GM12878 (cell line): ENCODE measurements around the gene MAP1LC3B. TPM values are rescaled to one million over a fixed set of nuclear protein-coding genes. Genes with fewer than 3 reads are reported as not detected.

Experiments used
- HCFC1 ChIP-seq: fragments of 150-350 bp; IDR thresholded peaks from 2 replicates; pipeline ENCODE4 v1.6.1; 2014; ENCODE audit warnings: low read length
- NRF1 ChIP-seq: conservative IDR thresholded peaks from 2 replicates; pipeline ENCODE4 v1.6.1; 2011; ENCODE audit warnings: mild to moderate bottlenecking, low read depth, low read length, improper control_type of control experiment
- PAX5 ChIP-seq: IDR thresholded peaks from 2 replicates; pipeline ENCODE4 v1.6.1; 2011; ENCODE audit warnings: low read depth, low read length, borderline replicate concordance
- RB1 ChIP-seq: fragments of 450-650 bp; formaldehyde crosslinking; IDR thresholded peaks from 2 replicates; pipeline ENCODE4 v1.6.1; 2017; ENCODE audit warnings: mild to moderate bottlenecking, borderline replicate concordance
- RUNX3 ChIP-seq: IDR thresholded peaks from 2 replicates; pipeline ENCODE4 v1.6.1; 2012; ENCODE audit warnings: low read length, inconsistent platforms
- SMARCA5 ChIP-seq: fragments of 450-650 bp; IDR thresholded peaks from 2 replicates; pipeline ENCODE4 v1.6.1; 2017; ENCODE audit warnings: mild to moderate bottlenecking
- SP1 ChIP-seq: IDR thresholded peaks from one replicate; pipeline ENCODE4 v1.6.1; 2011; ENCODE audit warnings: low read depth, low read length
- SUZ12 ChIP-seq: fragments of 200-600 bp; sonication (generic); IDR thresholded peaks from one replicate; pipeline ENCODE4 v1.6.1; 2018; ENCODE audit warnings: antibody characterized with exemption, mild to moderate bottlenecking; ENCODE audit not compliant: unreplicated experiment
- polyA plus RNA-seq, 11 experiments: library from polyadenylated mRNA; depleted of rRNA in 4 of 11; unstranded in 6 of 11; stranded (reverse) in 5 of 11; fragments of >200 nt; fragmentation: Nextera tagmentation in 4 of 11; fragmentation: Illumina TruSeq in 1 of 11; extraction: Ambion mirVana in 4 of 11; extraction: Trizol in 1 of 11; gene quantifications; 1 replicate in 1 of 11; 2 replicates in 10 of 11; pipeline versions ENCODE4 v1.2.1 to v1.2.3, GENCODE V29; 2011 to 2016; ENCODE audit warnings: inconsistent platforms in 2 of 11, missing spikeins in 2 of 11, low read depth in 1 of 11
- total RNA-seq, 4 experiments: library from RNA; depleted of rRNA in 3 of 4; stranded (reverse); fragments of >200 nt in 3 of 4; fragmentation: Illumina TruSeq in 1 of 4; extraction: Trizol in 1 of 4; gene quantifications; 2 replicates each; pipeline versions ENCODE4 v1.2.1 to v1.2.3, GENCODE V29; 2013 to 2021
- TF ChIP-seq, protein P1 (sequence below): fragments of 450-650 bp; IDR thresholded peaks from 2 replicates; pipeline ENCODE4 v1.6.1; 2017; ENCODE audit warnings: mild to moderate bottlenecking, moderate library complexity
- TF ChIP-seq, protein P2 (sequence below): fragments of 450-650 bp; IDR thresholded peaks from 2 replicates; pipeline ENCODE4 v1.6.1; 2017; ENCODE audit warnings: mild to moderate bottlenecking

The MAP1LC3B gene
- total and polyA plus RNA-seq, 10 of the 15 experiments (the other 5 are each of a cell fraction or from before 2014, with no cell fraction given): 6.1 to 42.8 (median 13.7) TPM

DNA sequence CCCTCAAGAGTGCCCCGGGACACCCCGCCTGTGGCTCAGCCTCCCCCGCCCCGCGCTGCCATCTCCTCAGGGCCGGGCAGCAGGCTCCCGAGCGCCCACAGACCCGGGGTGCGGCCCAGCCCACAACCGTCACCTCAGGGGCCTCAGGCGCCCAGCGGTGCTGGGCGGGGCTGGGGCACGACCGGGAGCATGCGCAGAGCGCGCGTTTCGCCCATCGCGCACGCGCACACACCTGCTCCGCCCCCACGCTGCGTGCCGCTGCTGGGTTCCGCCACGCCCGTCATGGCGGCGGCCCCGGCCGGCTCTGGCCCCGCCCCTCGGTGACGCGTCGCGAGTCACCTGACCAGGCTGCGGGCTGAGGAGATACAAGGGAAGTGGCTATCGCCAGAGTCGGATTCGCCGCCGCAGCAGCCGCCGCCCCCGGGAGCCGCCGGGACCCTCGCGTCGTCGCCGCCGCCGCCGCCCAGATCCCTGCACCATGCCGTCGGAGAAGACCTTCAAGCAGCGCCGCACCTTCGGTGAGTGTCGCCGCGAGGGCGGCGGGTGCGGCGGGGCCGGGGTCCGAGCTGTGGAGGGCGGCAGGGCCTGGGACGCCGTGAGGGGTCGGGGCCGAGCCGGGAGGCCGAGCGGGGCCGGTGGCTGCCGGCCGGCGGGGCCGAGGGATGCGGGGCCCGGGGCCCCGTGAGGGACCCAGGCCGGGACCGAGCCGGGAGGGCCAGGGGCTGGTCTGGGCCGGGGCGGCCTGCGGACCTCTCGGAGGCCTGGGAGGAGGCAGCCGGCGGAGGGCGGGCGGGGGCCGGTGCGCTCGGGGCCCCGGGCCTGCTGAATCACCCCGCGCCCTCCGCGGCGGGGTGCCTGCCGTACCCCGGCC lies at the start of gene MAP1LC3B (continued):
- TF ChIP-seq, protein P1, sequence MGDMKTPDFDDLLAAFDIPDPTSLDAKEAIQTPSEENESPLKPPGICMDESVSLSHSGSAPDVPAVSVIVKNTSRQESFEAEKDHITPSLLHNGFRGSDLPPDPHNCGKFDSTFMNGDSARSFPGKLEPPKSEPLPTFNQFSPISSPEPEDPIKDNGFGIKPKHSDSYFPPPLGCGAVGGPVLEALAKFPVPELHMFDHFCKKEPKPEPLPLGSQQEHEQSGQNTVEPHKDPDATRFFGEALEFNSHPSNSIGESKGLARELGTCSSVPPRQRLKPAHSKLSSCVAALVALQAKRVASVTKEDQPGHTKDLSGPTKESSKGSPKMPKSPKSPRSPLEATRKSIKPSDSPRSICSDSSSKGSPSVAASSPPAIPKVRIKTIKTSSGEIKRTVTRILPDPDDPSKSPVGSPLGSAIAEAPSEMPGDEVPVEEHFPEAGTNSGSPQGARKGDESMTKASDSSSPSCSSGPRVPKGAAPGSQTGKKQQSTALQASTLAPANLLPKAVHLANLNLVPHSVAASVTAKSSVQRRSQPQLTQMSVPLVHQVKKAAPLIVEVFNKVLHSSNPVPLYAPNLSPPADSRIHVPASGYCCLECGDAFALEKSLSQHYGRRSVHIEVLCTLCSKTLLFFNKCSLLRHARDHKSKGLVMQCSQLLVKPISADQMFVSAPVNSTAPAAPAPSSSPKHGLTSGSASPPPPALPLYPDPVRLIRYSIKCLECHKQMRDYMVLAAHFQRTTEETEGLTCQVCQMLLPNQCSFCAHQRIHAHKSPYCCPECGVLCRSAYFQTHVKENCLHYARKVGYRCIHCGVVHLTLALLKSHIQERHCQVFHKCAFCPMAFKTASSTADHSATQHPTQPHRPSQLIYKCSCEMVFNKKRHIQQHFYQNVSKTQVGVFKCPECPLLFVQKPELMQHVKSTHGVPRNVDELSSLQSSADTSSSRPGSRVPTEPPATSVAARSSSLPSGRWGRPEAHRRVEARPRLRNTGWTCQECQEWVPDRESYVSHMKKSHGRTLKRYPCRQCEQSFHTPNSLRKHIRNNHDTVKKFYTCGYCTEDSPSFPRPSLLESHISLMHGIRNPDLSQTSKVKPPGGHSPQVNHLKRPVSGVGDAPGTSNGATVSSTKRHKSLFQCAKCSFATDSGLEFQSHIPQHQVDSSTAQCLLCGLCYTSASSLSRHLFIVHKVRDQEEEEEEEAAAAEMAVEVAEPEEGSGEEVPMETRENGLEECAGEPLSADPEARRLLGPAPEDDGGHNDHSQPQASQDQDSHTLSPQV: peak; percentile 100
- TF ChIP-seq RUNX3: peak; percentile 71
- peak; percentile 97 for TF ChIP-seq HCFC1
- peak; percentile 62 for TF ChIP-seq PAX5
- TF ChIP-seq SMARCA5: 0 out of 2 replicates have a peak, but pooled peaks have one; percentile 20
- TF ChIP-seq NRF1: peak; percentile 98
- TF ChIP-seq RB1: no peak
- TF ChIP-seq SUZ12: no peak
- TF ChIP-seq SP1: peak; percentile 93
- TF ChIP-seq, protein P2, sequence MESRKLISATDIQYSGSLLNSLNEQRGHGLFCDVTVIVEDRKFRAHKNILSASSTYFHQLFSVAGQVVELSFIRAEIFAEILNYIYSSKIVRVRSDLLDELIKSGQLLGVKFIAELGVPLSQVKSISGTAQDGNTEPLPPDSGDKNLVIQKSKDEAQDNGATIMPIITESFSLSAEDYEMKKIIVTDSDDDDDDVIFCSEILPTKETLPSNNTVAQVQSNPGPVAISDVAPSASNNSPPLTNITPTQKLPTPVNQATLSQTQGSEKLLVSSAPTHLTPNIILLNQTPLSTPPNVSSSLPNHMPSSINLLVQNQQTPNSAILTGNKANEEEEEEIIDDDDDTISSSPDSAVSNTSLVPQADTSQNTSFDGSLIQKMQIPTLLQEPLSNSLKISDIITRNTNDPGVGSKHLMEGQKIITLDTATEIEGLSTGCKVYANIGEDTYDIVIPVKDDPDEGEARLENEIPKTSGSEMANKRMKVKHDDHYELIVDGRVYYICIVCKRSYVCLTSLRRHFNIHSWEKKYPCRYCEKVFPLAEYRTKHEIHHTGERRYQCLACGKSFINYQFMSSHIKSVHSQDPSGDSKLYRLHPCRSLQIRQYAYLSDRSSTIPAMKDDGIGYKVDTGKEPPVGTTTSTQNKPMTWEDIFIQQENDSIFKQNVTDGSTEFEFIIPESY: no peak
